Measurements from ENCODE around the gene ZNG1B. TPM values are rescaled to one million over a fixed set of nuclear protein-coding genes. Genes with fewer than 3 reads are reported as not detected.
"Not testable (repeated sequence)": the region's sequence is repeated elsewhere in the genome, so short reads cannot be mapped to it uniquely, and the experiment has no call there.

Gene ZNG1B
- total RNA-seq, 2 donors from 2014 or later, result 42.0 to 42.8 TPM

DNA sequence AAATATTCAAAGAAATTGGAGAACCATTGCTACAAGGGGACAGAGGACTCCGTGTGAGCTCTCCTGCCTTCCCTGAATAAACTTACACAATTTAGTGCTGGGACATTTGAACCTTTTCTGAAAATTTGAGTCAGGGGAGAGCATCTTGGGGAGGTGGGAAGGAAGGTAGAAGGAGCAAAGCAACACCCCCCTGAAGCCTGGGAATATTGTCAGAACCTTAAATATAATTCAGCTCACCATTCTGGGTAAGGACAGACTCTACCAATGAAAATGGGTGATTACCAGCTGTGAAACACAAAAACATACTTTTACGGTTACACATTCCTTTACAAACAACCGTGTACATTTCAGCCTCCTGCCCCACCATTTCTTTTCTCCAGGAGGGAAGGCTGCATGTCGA, 60.9 kb downstream of the ZNG1B start, which contains the start of gene FOXD4L1:
Gene FOXD4L1, plus strand, starts transcription at position 301 of the 400 bp plus-strand sequence. CDS start 592 bp downstream, outside the sequence.
- not testable (repeated sequence) for H3K27me3 Mint-ChIP-seq (ENCODE audit: low read depth); ATAC-seq (replicated peaks in 1 of 2); H3K27ac Mint-ChIP-seq; H3K9me3 Mint-ChIP-seq; DNase-seq; H3K36me3 Mint-ChIP-seq (ENCODE audit: insufficient read depth in 2 of 2); H3K4me1 Mint-ChIP-seq (ENCODE audit: low read depth)
- H3K4me3 Mint-ChIP-seq, result peak within 1 kb of the TSS; percentile 62 to 73

DNA sequence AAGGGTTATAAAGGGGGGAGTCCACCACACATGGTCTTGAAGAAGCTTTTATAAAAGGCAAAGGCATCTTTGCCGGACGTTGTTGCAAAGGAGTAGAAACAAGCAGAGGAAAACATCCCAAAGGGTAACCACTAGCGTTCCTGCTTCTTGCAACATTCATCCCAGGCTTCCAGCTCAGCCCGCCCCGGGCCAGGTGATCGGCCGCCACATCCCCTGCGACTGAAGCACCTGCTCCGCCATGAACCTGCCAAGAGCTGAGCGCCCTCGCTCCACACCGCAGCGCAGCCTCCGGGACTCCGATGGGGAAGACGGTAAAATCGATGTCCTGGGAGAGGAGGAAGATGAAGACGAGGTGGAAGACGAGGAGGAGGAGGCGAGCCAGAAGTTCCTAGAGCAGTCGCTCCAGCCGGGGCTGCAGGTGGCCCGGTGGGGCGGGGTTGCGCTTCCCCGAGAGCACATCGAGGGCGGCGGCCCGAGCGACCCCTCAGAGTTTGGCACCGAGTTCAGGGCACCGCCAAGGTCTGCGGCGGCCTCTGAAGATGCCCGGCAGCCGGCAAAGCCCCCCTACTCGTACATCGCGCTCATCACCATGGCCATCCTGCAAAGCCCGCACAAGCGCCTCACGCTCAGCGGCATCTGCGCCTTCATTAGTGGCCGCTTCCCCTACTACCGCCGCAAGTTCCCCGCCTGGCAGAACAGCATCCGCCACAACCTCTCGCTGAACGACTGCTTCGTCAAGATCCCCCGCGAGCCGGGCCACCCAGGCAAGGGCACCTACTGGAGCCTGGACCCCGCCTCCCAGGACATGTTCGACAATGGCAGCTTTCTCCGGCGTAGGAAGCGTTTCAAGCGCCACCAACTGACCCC, 61.8 kb downstream of the ZNG1B start:
- not testable (repeated sequence) for ATAC-seq (replicated peaks in 1 of 2); H3K27ac Mint-ChIP-seq; H3K4me1 Mint-ChIP-seq (ENCODE audit: low read depth); H3K9me3 Mint-ChIP-seq; H3K27me3 Mint-ChIP-seq (ENCODE audit: low read depth); H3K36me3 Mint-ChIP-seq (ENCODE audit: insufficient read depth in 2 of 2)
- peak in 1 of 2 donors; percentile 26 for DNase-seq
- peak overlapping the region; percentile 62 to 73 for H3K4me3 Mint-ChIP-seq

DNA sequence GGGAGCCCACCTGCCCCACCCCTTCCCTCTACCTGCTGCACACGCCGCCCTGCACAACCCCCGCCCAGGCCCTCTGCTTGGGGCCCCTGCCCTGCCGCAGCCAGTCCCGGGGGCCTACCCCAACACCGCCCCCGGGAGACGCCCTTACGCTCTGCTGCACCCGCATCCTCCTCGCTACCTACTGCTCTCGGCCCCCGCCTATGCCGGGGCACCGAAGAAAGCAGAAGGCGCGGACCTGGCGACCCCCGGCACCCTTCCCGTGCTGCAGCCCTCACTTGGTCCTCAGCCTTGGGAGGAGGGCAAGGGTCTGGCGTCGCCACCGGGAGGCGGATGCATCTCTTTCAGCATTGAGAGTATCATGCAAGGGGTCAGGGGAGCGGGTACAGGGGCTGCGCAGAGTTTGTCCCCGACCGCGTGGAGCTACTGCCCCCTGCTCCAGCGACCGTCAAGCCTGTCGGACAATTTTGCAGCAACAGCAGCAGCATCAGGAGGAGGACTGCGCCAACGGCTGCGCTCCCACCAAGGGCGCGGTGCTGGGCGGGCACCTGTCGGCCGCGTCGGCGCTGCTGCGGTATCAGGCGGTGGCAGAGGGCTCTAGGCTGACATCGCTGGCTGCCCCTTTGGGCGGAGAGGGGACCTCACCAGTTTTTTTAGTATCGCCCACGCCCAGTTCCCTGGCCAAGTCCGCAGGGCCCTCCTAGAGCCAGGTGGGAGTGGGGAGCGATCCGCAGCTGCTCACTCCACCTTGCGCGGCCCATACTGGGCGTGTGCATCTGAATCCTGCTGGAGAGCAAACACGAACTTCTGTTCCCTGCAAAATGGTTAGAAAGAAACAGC, 62.6 kb downstream of the ZNG1B start:
- H3K4me1 Mint-ChIP-seq (ENCODE audit: low read depth); H3K9me3 Mint-ChIP-seq; H3K27ac Mint-ChIP-seq; ATAC-seq (replicated peaks in 1 of 2); H3K36me3 Mint-ChIP-seq (ENCODE audit: insufficient read depth in 2 of 2); DNase-seq; H3K27me3 Mint-ChIP-seq (ENCODE audit: low read depth): not testable (repeated sequence)
- peak overlapping the region; percentile 37 to 66 for H3K4me3 Mint-ChIP-seq

DNA sequence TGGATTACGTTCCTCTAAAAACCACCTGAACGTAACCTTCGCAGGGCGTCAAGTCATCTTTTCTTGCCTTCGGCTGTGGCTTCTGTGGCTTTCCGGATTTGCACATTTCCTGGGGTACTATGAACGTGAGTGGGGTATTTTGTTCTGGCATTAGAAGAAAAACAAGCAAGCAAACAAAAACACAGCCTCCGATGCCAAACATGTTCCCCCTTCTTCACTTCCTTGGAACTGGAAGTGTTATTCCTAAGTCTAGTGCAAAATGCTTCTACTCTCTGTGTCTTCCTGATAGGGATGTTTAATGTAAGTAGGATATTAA, 63.2 kb downstream of the ZNG1B start:
- ATAC-seq (replicated peaks in 1 of 2); H3K27me3 Mint-ChIP-seq (ENCODE audit: low read depth); H3K27ac Mint-ChIP-seq; H3K9me3 Mint-ChIP-seq; H3K4me1 Mint-ChIP-seq (ENCODE audit: low read depth); H3K36me3 Mint-ChIP-seq (ENCODE audit: insufficient read depth in 2 of 2): not testable (repeated sequence)
- peak overlapping the region; percentile 37 to 66 for H3K4me3 Mint-ChIP-seq
- peak in 1 of 2 donors; percentile 34 for DNase-seq

DNA sequence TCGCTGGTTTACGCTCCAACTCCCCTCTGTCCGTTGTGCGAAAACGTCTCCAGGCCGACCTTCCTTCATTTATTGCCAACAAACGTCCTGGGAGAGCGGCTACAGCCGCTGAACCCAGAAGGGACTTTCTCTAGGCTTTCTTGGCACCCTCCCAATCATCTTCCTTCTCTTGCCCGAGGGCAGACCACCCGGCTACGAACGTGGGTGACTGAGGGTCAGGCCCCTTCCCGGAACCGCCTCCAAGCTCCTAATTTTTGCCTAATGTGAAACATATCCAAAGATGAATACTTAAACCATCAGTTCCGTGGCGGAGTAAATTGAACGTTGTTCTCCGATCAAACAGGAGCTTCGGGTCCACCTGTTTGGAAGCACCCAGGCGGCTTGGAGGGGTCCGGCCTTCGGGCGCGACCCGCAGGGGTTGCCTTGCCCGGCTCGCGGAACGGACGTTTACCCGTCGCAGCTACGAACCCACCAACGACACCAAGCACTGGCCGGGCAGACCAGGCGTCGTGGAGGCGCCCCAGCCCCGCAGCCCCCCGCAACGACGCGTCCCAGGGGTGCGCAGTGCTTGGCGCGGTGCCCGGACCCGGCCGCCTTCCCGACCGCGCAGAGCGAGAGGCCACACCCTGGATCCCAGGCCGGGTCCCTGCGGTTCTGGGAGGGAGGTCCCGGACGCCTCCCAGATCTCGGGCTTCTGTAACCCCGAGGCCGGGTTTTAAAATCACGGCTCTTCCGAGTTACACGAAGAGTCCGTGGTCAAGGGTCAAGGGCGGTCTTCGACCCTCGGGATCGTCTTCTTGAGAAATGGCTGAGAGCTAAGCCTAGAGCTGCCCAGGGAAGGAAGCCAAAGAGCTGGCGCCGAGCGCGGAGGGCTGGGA, 65.0 kb downstream of the ZNG1B start:
- peak in 1 of 2 donors; percentile 18 for DNase-seq
- not testable (repeated sequence) for H3K4me1 Mint-ChIP-seq (ENCODE audit: low read depth)

DNA sequence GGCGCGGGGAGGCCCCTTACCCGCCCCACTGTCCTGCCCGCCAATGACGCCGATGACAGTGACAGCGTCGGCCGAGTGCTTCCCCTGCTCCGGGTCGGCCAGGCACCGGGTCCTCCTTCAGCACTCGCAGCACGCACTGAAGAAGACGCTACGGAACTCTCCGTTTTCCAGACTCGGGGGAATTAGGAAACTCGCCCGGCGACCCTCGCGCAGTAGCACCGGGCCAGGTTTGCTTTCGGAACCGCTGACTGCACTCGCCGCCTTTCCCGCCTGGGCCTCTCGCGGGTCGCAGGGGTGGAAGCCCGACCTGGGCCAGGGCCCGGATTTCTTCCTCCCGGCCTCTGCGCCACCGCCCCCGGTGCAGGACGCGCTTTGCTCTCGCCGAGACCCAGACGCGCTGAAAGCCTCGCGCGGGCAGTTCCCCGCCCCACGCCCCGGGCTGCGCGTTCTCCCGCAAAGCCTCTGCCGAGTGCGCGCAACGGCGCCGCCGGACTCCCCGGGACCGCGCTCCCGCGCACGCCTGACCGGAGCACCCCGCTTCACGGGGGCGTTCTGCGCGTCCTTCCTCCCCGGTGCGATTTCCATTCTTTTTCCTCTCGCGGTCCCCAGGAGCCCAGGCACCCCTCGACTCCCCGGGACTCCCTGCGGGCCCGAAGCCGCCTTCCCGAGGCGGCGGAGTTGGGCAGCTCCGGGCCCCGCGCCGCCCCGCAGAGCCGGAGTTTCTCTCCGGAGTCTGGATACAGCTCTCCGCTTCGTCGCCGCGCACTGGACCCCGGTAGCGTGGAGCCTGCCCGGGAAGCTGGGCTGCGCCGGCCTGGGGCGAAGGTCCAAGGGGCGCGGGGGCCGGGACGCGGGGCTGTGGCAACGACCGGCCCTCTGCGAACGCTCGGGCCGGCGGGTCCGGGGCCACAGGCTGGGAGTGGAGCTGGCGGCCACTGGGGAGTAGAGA, 65.9 kb downstream of the ZNG1B start:
- Mint-ChIP-seq H3K4me3 (peak overlapping the region; percentile 82 to 92), H3K27ac (peak overlapping the region; percentile 80), H3K27me3 (ENCODE audit: low read depth) (peaks cover 16% of the 10 kb centered on the region)
- DNase-seq (peak; percentile 57 to 72), ATAC-seq (replicated peaks in 1 of 2) (peak; percentile 83 to 93)
- H3K36me3 Mint-ChIP-seq (ENCODE audit: insufficient read depth in 2 of 2); H3K9me3 Mint-ChIP-seq; H3K4me1 Mint-ChIP-seq (ENCODE audit: low read depth): not testable (repeated sequence)

More for the DNA sequence above, 65.0 kb downstream of the ZNG1B start:
- H3K36me3 Mint-ChIP-seq (ENCODE audit: insufficient read depth in 2 of 2); H3K27me3 Mint-ChIP-seq (ENCODE audit: low read depth); H3K9me3 Mint-ChIP-seq: not testable (repeated sequence)
- peak overlapping the region; percentile 82 to 92 for H3K4me3 Mint-ChIP-seq
- peak overlapping the region; percentile 80 for H3K27ac Mint-ChIP-seq
- ATAC-seq (replicated peaks in 1 of 2), result peak; percentile 35 to 42

DNA sequence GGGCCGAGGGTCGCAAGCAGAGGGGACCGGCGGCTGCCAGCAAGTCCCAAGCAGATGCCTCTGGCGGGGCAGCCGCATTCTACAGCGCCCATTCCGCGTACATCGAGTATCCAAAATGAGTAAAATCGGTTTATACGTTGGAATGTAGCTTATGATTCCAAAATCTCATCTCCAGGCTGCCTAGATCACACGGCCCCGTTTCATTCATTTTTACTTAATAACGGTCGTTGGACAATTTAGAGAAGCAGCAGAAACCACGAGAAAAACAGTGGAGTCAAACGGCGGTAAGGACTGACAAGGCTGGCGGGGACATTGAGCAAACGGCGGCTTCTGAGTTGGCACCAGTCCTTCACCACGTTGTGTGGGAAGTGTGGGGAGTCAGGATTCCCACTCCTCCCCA, 66.6 kb downstream of the ZNG1B start:
- H3K36me3 Mint-ChIP-seq (ENCODE audit: insufficient read depth in 2 of 2); DNase-seq; H3K4me1 Mint-ChIP-seq (ENCODE audit: low read depth); H3K27ac Mint-ChIP-seq; ATAC-seq (replicated peaks in 1 of 2); H3K9me3 Mint-ChIP-seq: not testable (repeated sequence)
- Mint-ChIP-seq H3K4me3 (peak overlapping the region in 1 of 2 donors; percentile 53), H3K27me3 (ENCODE audit: low read depth) (peaks cover 16% of the 10 kb centered on the region)

DNA sequence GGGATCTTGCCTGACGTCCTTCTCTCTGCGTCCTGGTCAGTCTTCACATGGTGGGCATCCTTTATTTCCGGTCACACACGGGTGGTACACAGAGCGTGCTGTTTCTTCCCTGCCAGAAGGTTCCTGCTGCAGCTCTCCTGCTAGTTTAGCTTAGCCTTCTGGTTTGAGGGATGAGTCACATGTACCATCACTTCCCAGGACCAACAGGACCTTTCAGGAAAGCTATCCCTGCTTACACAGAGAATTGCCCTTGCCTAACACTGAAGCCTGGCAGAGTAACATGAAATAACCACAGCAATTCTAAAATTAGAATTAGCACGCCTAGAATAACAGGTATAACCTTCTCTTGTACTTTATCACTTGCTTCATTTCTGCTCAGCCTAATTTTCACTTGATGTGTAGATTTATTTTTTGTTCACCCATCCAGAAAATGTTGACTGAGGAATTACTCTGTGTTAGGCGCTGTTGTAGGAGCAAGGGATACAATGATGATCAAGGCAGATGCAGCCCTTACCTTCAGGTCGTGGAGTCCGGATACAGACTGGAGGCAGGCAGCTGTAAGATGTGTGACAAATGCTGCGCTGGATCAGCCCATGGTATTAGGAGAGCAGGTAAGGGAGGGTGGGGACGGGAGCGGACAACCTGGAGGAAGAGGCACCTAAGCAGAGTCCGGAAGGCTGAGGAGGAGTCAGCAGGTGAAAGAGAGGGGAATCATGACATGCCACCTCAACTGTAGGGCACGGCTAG, 70.1 kb downstream of the ZNG1B start:
- H3K4me3 Mint-ChIP-seq; DNase-seq; H3K36me3 Mint-ChIP-seq (ENCODE audit: insufficient read depth in 2 of 2); H3K9me3 Mint-ChIP-seq; H3K27ac Mint-ChIP-seq; H3K4me1 Mint-ChIP-seq (ENCODE audit: low read depth): not testable (repeated sequence)
- H3K27me3 Mint-ChIP-seq (ENCODE audit: low read depth), result peaks cover 15% of the 10 kb centered on the region
- peak in 1 of 2 donors; percentile 9 for ATAC-seq (replicated peaks in 1 of 2)

DNA sequence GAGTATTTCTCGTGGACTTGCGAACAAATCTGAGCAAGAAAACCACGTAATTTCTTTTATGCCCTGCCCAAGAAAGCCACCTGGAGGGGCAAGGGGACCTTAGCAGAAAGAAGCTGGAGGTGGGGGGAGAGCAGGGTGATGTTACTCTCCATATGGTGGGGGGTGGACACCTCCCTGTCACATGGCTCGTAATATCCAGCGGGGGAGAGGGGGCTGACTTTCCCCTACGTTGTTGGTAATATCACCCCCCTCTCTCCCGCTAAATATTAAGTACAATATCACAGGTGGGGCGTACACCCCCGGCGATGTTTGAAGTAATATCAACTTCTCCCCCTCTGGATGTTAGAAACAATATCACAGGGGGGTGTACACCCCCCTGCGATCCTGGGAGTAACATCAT, 70.7 kb downstream of the ZNG1B start:
- not testable (repeated sequence) for H3K4me3 Mint-ChIP-seq; H3K4me1 Mint-ChIP-seq (ENCODE audit: low read depth); H3K36me3 Mint-ChIP-seq (ENCODE audit: insufficient read depth in 2 of 2); H3K9me3 Mint-ChIP-seq; DNase-seq; ATAC-seq (replicated peaks in 1 of 2); H3K27ac Mint-ChIP-seq
- H3K27me3 Mint-ChIP-seq (ENCODE audit: low read depth), result peaks cover 15% of the 10 kb centered on the region

DNA sequence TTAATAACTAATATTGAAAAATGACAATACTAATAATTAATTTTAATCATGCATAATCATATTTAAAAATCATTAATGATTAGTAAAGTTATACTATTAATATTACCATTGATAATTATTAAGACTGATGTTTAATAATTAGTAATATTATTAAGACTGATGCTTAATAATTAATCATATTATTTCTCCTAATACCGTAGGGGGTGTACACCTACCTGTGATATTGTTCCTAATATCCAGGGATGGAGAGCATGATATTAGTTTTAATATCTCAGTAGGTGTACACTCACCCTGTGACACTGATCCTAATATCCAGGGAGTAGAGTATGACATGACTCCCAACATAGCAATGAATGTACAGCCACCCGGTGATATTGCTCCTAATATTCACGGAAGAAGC, 73.4 kb downstream of the ZNG1B start:
- peaks cover 15% of the 10 kb centered on the region for H3K27me3 Mint-ChIP-seq (ENCODE audit: low read depth)
- not testable (repeated sequence) for H3K4me3 Mint-ChIP-seq; H3K36me3 Mint-ChIP-seq (ENCODE audit: insufficient read depth in 2 of 2); ATAC-seq (replicated peaks in 1 of 2); H3K27ac Mint-ChIP-seq; DNase-seq; H3K4me1 Mint-ChIP-seq (ENCODE audit: low read depth); H3K9me3 Mint-ChIP-seq

DNA sequence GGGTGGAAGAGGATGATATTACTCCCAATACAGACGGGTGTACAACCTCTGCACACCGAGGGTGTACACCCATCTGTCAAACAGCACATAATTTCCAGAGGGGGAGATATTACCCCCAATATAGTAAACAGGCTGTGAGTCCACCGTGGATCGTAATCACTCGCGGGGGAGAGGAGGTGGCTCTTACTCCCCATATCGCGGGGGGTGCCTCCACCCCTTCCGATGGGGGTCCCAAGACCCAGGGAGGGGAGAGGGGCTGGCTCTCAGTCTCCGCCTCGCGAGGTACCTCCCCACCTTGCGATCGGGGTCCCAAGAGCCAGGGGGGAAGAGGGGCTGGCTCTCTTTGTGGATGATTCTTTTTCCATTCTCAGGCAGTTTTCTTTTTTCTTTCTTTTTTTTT, 74.4 kb downstream of the ZNG1B start:
- H3K27me3 Mint-ChIP-seq (ENCODE audit: low read depth), result peaks cover 15% of the 10 kb centered on the region

More for the DNA sequence above, 74.4 kb downstream of the ZNG1B start:
- not testable (repeated sequence) for H3K4me1 Mint-ChIP-seq (ENCODE audit: low read depth); H3K9me3 Mint-ChIP-seq; H3K36me3 Mint-ChIP-seq (ENCODE audit: insufficient read depth in 2 of 2); DNase-seq; H3K27ac Mint-ChIP-seq; H3K4me3 Mint-ChIP-seq
- peak in 1 of 2 donors; percentile 42 for ATAC-seq (replicated peaks in 1 of 2)
